Central memory CD8-positive, alpha-beta T cell (primary cell): ENCODE results near the gene ADARB2.
"Not testable (repeated sequence)": the region's sequence is repeated elsewhere in the genome, so short reads cannot be mapped to it uniquely, and the experiment has no call there.

ENCODE experiments used
- ATAC-seq: fragments of 150-1000 bp; cut with Tn5 transposase; replicated peaks from 2 replicates; pipeline ENCODE4 v1.10.0; 2022; ENCODE audit warnings: mild to moderate bottlenecking, moderate FRiP score, moderate number of reproducible peaks; ENCODE audit not compliant: poor library complexity, severe bottlenecking; ENCODE audit errors: extremely low read depth
- DNase-seq, 2 donors: peaks; one replicate each; pipeline ENCODE4 v3.0.0; 2021; ENCODE audit warnings: low spot score in 2 of 2
- H3K27ac Mint-ChIP-seq: one replicate; pipeline ENCODE4 v1.8.0; 2022; ENCODE audit warnings: low read depth, mild to moderate bottlenecking, moderate library complexity, mixed read lengths
- H3K27me3 Mint-ChIP-seq: one replicate; pipeline ENCODE4 v1.8.0; 2022; ENCODE audit warnings: mixed read lengths
- H3K36me3 Mint-ChIP-seq: one replicate; pipeline ENCODE4 v1.8.0; 2022; ENCODE audit warnings: mild to moderate bottlenecking, moderate library complexity, mixed read lengths; ENCODE audit not compliant: insufficient read depth
- H3K4me1 Mint-ChIP-seq: one replicate; pipeline ENCODE4 v1.8.0; 2022; ENCODE audit warnings: mixed read lengths
- H3K4me3 Mint-ChIP-seq: one replicate; pipeline ENCODE4 v1.8.0; 2022; ENCODE audit warnings: mild to moderate bottlenecking, moderate library complexity, mixed read lengths
- H3K9me3 Mint-ChIP-seq: one replicate; pipeline ENCODE4 v1.8.0; 2022; ENCODE audit warnings: mixed read lengths

ADARB2 gene

DNA sequence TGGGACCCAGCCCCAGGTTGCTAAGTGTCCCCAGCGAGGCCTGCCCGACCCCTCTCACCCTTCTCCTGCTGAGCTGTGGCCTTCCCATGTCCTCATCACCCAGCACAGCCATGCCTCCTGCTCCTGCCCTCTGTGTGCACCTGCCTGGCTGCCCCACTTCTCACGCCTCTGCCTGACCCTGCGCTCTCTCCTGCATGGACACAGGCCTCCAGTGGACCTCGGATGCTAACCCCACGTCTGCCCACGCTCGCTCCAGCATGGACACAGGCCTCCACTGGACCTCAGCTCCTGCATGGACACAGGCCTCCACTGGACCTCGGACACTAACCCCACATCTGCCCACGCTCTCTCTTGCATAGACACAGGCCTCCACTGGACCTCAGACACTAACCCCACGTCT, 111.6 kb downstream of the ADARB2 start:
- H3K27ac Mint-ChIP-seq, result no peak overlapping the region
- no peaks in the 10 kb centered on the region for H3K9me3 Mint-ChIP-seq
- ATAC-seq, result no peak
- peaks cover 33% of the 10 kb centered on the region for H3K27me3 Mint-ChIP-seq
- H3K4me3 Mint-ChIP-seq, result no peak overlapping the region
- DNase-seq, result no peak
- H3K4me1 Mint-ChIP-seq, result no peaks in the 10 kb centered on the region
- H3K36me3 Mint-ChIP-seq, result no peaks in the 10 kb centered on the region

DNA sequence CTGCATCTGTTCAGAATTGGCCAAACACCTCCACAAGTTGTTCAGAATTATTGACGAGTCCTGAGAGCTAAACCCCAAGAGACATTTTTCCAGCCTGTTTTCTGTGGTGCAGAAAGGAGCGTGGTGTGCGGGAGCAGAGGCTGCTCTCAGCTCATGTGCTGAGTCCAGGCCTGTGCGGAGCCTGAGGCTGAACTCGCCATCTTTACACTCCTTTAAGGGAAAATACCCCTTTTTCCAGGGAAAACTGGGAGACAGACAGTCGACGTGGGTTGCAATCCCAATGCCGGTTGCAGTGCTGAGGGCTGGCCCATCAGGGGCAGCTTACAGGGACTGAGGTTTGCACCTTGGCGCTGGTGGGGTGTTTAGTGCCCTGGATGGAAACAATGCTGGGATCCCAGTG, 112.2 kb downstream of the ADARB2 start:
- no peak for DNase-seq
- Mint-ChIP-seq H3K27me3 (peaks cover 27% of the 10 kb centered on the region), H3K4me1 (no peaks in the 10 kb centered on the region), H3K36me3 (no peaks in the 10 kb centered on the region), H3K4me3 (no peak overlapping the region), H3K9me3 (no peaks in the 10 kb centered on the region), H3K27ac (no peak overlapping the region)
- no peak for ATAC-seq

DNA sequence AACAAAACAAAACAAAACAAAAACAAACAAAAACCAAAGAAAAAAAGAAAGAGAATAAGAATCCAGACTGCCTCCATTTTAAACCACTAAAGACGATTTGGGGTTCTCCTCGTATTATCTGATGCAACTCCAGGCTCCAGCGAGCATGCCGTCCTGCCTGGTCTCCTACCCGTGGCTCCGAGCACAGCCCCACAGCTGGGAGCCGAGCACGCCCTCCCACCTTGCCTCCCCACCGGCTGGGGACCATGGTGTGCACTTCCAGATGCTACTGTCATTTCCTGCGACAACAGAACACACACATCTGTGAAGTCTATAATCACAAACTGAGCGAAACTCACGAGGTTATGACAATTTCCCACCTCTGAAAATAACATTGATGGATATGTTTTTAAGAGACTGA, 113.1 kb downstream of the ADARB2 start:
- Mint-ChIP-seq H3K36me3 (no peaks in the 10 kb centered on the region), H3K27ac (no peak overlapping the region), H3K27me3 (peaks cover 22% of the 10 kb centered on the region), H3K4me3 (no peak overlapping the region), H3K4me1 (no peaks in the 10 kb centered on the region), H3K9me3 (no peaks in the 10 kb centered on the region)
- no peak for DNase-seq
- ATAC-seq, result no peak

DNA sequence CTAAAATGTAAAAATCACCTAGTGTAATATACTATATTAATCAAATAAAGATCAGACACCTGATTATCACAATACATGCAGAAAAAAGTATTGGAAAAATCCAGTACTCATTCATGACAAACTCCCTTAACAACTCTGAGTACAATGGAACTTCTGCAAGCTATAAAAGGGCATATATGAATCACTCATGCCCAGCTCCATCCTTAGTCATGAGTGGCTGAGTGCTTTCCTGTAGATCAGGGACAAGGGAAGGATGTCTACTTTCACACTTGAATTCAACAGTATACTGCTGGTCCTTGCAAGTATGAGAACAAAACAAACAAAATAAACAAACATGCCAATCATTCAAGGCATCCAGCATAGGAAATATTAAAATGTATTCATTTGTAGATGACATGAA, 116.5 kb downstream of the ADARB2 start:
- Mint-ChIP-seq H3K27me3 (peaks cover 24% of the 10 kb centered on the region), H3K4me3 (no peak overlapping the region), H3K27ac (no peak overlapping the region), H3K36me3 (no peaks in the 10 kb centered on the region), H3K9me3 (no peaks in the 10 kb centered on the region), H3K4me1 (no peaks in the 10 kb centered on the region)
- DNase-seq (no peak), ATAC-seq (no peak)

DNA sequence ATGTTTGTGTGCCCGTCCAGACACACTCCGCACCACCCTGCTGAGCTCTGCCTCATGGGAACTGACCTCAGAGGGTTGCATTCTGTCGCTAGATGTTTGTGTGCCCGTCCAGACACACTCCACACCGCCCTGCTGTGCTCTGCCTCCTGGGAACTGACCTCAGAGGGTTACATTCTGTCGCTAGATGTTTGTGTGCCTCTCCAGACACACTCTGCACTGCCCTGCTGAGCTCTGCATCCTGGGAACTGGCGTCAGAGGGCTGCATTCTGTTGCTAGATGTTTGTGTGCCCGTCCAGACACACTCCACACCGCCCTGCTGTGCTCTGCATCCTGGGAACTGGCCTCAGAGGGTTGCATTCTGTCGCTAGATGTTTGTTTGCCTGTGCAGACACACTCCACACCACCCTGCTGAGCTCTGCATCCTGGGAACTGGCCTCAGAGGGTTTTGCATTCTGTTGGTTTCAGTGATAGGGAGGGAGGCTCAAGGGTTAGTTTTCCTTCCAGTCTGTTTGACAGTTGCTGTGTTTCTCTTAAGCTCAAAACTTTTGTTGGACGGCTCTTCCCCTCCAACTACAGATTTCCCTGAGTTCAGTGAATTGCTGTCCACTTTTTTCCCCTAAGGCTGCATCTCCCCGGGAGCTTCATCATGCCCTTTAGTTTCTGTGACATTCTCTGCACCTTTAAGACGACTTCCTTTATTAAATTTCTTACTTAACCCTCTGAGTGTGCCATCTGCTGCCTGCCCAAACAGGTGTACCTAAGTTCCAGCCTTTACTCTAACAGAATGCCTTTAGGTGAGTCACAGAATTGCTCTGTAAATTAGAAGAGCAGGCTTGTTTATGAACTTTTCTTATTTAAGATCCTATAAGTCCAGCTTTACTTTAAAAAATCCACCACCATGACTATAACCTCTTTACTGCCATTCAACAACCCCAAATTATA, 119.7 kb downstream of the ADARB2 start:
- not testable (repeated sequence) for H3K9me3 Mint-ChIP-seq, H3K36me3 Mint-ChIP-seq, ATAC-seq, H3K4me1 Mint-ChIP-seq, DNase-seq, H3K27ac Mint-ChIP-seq, H3K4me3 Mint-ChIP-seq
- peaks cover 19% of the 10 kb centered on the region for H3K27me3 Mint-ChIP-seq

DNA sequence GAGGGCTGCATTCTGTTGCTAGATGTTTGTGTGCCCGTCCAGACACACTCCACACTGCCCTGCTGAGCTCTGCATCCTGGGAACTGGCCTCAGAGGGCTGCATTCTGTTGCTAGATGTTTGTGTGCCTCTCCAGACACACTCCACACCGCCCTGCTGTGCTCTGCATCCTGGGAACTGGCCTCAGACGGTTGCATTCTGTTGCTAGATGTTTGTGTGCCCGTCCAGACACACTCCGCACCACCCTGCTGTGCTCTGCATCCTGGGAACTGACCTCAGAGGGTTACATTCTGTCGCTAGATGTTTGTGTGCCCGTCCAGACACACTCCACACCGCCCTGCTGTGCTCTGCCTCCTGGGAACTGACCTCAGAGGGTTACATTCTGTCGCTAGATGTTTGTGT, 120.6 kb downstream of the ADARB2 start:
- DNase-seq, H3K36me3 Mint-ChIP-seq, H3K4me1 Mint-ChIP-seq, H3K9me3 Mint-ChIP-seq, H3K4me3 Mint-ChIP-seq, H3K27ac Mint-ChIP-seq, ATAC-seq: not testable (repeated sequence)
- peaks cover 25% of the 10 kb centered on the region for H3K27me3 Mint-ChIP-seq

DNA sequence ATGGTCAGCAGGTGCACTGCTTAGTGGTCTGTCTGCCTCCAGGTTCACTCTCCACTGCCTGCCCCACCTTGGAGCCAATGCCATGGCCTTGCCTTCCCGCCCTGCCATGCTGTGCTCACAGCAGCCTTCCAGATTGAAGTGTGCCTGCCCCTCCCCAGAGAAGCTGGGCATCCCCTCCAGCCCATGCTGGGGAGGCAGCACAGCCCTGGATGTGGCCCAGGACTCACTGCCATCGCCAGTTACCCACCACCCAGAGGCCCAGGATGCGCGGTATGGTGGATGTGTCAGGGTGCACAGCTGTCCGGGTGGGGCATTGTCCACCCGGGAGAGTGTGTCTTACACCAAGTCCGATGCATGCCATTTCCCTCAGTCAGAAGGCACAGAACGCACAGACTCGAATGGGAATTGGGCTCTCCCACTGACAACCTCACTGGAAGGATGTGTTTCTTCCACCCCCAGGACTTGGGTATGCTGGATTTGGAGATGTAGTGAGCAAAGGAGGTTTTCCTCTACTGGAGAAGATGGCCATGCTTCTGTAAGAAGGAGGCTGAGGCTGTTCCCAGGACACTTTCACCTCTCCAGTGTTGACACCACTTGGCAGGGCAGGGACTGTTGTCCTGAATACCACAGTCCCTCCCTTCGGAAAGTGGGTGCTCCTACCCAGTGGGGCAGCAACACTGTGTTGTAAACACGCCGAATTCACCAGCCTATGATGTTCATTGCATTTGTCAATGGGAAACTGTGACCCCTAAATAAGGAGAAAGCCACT, 122.0 kb downstream of the ADARB2 start:
- ATAC-seq (no peak), DNase-seq (no peak)
- Mint-ChIP-seq H3K36me3 (no peaks in the 10 kb centered on the region), H3K4me1 (no peaks in the 10 kb centered on the region), H3K9me3 (no peaks in the 10 kb centered on the region), H3K27me3 (peaks cover 38% of the 10 kb centered on the region), H3K27ac (no peak overlapping the region), H3K4me3 (no peak overlapping the region)

DNA sequence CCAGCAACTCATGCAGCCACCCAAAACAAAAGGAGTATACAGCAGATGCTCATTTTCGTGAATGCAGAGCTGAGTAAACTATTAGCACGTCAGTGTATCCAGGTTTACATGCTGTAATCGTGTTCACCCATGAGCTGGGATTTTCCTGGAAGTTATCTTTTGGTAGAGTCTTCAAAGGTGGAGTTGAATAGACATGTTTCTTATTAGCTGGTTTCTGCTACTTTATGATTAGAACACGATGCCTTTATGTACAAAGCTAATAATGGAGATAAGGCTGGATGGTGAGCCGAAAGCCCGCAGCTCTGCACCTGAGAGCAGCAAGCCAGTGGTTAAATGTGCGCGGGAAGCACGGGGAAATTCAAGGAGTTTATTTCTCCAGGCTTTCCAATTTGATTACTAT, 123.8 kb downstream of the ADARB2 start:
- DNase-seq (no peak), ATAC-seq (no peak)
- no peak overlapping the region for H3K4me3 Mint-ChIP-seq
- peaks cover 2% of the 10 kb centered on the region for H3K4me1 Mint-ChIP-seq
- no peaks in the 10 kb centered on the region for H3K36me3 Mint-ChIP-seq
- no peak overlapping the region for H3K27ac Mint-ChIP-seq
- no peaks in the 10 kb centered on the region for H3K9me3 Mint-ChIP-seq
- peaks cover 48% of the 10 kb centered on the region for H3K27me3 Mint-ChIP-seq

DNA sequence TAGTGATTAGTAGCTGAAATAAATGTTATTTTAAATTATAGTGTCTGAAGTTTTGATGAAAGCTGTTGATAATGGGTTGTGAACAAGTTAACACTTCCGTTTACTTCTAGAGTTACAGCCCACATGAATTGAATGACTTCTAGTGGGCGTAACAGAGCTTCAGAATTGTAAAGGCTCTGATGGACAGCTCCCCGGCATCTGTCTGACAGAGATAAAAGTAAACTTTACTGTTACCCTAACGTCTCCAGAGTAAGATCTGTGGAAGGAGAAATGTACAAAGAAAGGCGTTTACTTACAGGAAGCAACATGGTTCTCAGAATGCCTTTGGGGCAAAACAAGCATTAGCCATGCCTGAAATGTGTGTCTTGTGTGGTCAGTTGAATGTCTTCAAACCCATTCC, 124.4 kb downstream of the ADARB2 start:
- ATAC-seq, result no peak
- no peaks in the 10 kb centered on the region for H3K9me3 Mint-ChIP-seq
- H3K27ac Mint-ChIP-seq, result no peak overlapping the region
- H3K36me3 Mint-ChIP-seq, result no peaks in the 10 kb centered on the region
- H3K4me1 Mint-ChIP-seq, result peaks cover 8% of the 10 kb centered on the region
- H3K27me3 Mint-ChIP-seq, result peaks cover 48% of the 10 kb centered on the region
- no peak overlapping the region for H3K4me3 Mint-ChIP-seq
- no peak for DNase-seq

DNA sequence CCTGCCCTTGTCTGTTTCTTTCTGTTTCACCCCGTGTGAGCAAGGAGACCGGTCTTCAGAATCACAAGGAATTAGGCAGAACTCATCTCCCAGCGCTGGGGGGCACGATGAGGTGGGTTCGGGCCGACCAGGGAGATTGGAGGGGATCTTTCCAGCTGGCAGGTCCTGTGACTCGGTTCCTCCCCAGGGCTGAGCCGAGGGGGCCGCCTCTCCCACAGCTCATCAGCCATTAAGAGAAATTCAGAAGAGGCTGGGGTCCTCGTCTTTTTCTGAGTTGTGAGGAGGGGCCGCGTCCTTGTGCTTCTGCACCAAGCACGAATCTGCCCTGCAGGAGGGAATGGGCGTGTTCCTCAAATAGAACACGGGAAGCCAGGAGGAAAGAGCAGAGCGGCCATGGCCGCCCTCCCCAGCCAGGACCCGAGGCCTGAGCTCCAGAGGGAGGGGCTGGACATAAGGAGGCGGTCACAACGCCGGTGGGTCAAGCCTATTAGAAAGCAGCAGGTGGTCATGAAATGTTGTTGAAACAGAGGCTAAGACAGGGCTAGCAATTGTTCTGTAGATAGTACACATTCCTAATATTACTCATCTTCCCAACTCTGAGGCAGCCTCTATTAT, 125.3 kb downstream of the ADARB2 start:
- no peaks in the 10 kb centered on the region for H3K36me3 Mint-ChIP-seq
- H3K9me3 Mint-ChIP-seq, result no peaks in the 10 kb centered on the region
- ATAC-seq (no peak), DNase-seq (no peak)
- H3K27me3 Mint-ChIP-seq, result peaks cover 50% of the 10 kb centered on the region
- no peak overlapping the region for H3K27ac Mint-ChIP-seq
- no peak overlapping the region for H3K4me3 Mint-ChIP-seq
- peaks cover 8% of the 10 kb centered on the region for H3K4me1 Mint-ChIP-seq

DNA sequence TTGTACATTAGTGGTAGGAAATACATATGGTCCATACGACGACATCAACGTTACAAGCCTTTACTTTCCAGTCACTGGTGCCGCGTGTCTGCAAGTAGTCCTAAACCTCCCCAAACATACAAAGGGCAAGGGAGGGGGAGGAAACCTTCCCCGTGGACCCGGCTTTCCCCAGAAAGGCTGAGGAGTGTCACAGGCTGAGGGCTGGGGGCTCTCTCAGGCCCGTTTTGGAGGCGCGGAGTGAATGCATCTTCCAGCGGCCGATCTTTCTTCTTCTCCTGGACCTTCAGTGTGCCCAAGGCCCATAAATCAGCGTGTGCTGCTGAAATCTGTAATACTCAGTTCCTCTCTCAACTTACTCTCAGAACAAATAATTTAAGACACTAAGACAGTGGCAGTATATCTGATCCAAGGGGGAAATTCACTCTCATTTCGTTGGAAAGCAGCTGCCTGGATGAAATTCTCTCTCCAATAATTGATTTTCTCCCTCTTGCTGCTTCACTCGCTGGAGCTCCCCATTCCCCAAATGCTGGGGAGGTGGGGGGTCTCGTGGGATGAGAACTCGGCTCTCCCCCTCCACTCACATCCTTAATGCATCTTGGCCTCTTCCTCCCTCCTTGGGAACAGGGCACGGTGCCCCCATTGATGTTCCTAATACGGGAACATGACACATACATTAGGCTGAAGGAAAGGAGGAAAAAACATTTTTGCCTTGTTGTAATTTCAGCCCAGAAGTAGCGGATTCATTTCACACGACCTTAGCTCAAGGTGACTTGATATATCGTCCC, 126.1 kb downstream of the ADARB2 start:
- no peaks in the 10 kb centered on the region for H3K36me3 Mint-ChIP-seq
- H3K27ac Mint-ChIP-seq, result no peak overlapping the region
- no peak for ATAC-seq
- no peaks in the 10 kb centered on the region for H3K9me3 Mint-ChIP-seq
- H3K4me1 Mint-ChIP-seq, result peaks cover 8% of the 10 kb centered on the region
- H3K27me3 Mint-ChIP-seq, result peaks cover 59% of the 10 kb centered on the region
- no peak overlapping the region for H3K4me3 Mint-ChIP-seq
- DNase-seq, result no peak

DNA sequence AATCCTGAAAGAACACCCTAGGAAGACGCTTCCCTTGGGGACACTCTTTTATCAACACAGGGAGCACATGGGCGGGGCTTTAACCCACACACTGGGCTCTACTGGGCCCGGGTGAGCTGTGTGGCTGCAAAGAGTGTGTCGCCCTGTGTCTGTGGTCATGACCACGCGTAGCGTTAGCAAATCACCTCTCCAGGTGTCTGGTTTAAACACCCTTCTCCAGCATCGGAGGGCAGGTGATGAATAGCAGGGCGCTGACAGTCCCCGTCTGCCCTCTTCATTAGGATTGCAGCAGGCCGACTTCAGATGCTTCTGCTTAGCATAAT, 127.7 kb downstream of the ADARB2 start:
- H3K36me3 Mint-ChIP-seq, result no peaks in the 10 kb centered on the region
- ATAC-seq, result no peak
- no peaks in the 10 kb centered on the region for H3K9me3 Mint-ChIP-seq
- H3K4me3 Mint-ChIP-seq, result no peak overlapping the region
- peaks cover 61% of the 10 kb centered on the region for H3K27me3 Mint-ChIP-seq
- H3K27ac Mint-ChIP-seq, result no peak overlapping the region
- no peak for DNase-seq
- H3K4me1 Mint-ChIP-seq, result peaks cover 8% of the 10 kb centered on the region
